ENCODE measurements around the gene GGTA1. TPM values are rescaled to one million over a fixed set of nuclear protein-coding genes. Genes with fewer than 3 reads are reported as not detected.

Gene GGTA1
- total RNA-seq, 2 donors from 2014 or later, result 1.9 to 2.4 TPM

- TF ChIP-seq POLR2A (IDR thresholded peaks at IDR 0.05) (no peak), CTCF (IDR thresholded peaks at IDR 0.05) (no peak), POLR2AphosphoS5 (IDR thresholded peaks at IDR 0.05) (no peak)
- Histone ChIP-seq H3K27ac (peak overlapping the region; percentile 7 to 56), H3K9me3 (no peaks in the 10 kb centered on the region), H3K27me3 (replicated peaks; ENCODE audit: insufficient read depth) (no peaks in the 10 kb centered on the region), H3K36me3 (no peaks in the 10 kb centered on the region), H3K4me1 (replicated peaks) (no peaks in the 10 kb centered on the region), H3K4me3 (no peak overlapping the region)
- intact Hi-C loops (cut with DNase I), result no loop called here
- 14% methylated on average over 8 of the region's 8 CpGs for WGBS
- DNase-seq (ENCODE audit: low spot score), result no peak
These were observed 20.6 kb downstream of the GGTA1 start for GRCh38 chr9:121478816-121479676.

DNA sequence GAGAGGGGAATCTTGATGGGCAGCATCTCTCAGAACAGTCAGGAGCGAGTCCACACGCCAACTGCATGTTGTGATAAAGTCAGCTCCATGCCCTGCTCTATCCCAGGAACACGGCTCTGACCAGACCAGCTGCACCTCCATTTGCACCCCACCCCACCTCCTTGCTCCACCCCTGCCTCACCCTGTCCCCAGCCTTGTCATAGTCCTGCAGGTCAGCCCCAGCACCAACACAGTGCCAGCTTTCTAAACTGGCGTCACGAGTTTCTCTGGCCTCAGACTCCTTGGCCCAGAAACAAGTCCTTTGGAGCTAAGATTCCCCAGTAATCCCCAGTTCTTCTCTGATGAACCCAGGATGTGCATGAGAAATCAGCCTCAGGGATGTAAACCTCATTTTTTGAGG lies 23.5 kb downstream of the GGTA1 start:
- Histone ChIP-seq H3K36me3 (no peaks in the 10 kb centered on the region), H3K27me3 (replicated peaks; ENCODE audit: insufficient read depth) (no peaks in the 10 kb centered on the region), H3K27ac (no peak overlapping the region), H3K4me1 (replicated peaks) (no peaks in the 10 kb centered on the region), H3K9me3 (no peaks in the 10 kb centered on the region), H3K4me3 (no peak overlapping the region)
- WGBS, result 66% methylated on average over 5 of the region's 5 CpGs
- intact Hi-C loops (cut with DNase I), result no loop called here
- no peak for DNase-seq (ENCODE audit: low spot score)
- TF ChIP-seq POLR2AphosphoS5 (IDR thresholded peaks at IDR 0.05) (no peak), CTCF (IDR thresholded peaks at IDR 0.05) (no peak), POLR2A (IDR thresholded peaks at IDR 0.05) (no peak)

GRCh38 chr9:121474231-121474947 lies 25.3 kb downstream of the GGTA1 start:
- Histone ChIP-seq H3K4me1 (replicated peaks) (no peaks in the 10 kb centered on the region), H3K27me3 (replicated peaks; ENCODE audit: insufficient read depth) (no peaks in the 10 kb centered on the region), H3K36me3 (no peaks in the 10 kb centered on the region), H3K4me3 (no peak overlapping the region), H3K9me3 (no peaks in the 10 kb centered on the region), H3K27ac (no peak overlapping the region)
- DNase-seq (ENCODE audit: low spot score), result no peak
- TF ChIP-seq POLR2AphosphoS5 (IDR thresholded peaks at IDR 0.05), result no peak
- TF ChIP-seq CTCF (IDR thresholded peaks at IDR 0.05), result no peak
- TF ChIP-seq POLR2A (IDR thresholded peaks at IDR 0.05), result no peak
- WGBS, result 76% methylated on average over 10 of the region's 10 CpGs
- intact Hi-C loops (cut with DNase I), result no loop called here

DNA sequence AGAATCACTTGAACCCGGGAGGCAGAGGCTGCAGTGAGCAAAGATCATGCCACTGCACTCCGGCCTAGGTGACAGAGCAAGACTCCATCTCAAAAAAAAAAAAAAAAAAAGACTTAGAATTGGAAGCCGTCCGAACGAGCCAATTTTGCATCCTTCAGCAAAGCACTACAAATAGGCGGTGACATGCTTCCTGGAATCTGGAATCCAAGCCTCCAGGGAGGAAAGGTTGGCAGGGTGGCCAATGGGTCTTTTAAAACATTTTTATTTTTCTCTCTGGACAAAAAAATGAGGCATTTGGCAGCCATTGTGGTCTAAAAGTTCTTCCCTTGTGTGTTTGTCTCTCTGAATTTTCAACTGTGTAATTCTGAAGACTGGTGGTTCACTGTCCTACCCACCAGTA lies 26.4 kb downstream of the GGTA1 start:
- WGBS, result 58% methylated on average over 6 of the region's 6 CpGs
- no peak for DNase-seq (ENCODE audit: low spot score)
- TF ChIP-seq POLR2AphosphoS5 (IDR thresholded peaks at IDR 0.05), result no peak
- TF ChIP-seq POLR2A (IDR thresholded peaks at IDR 0.05), result no peak
- TF ChIP-seq CTCF (IDR thresholded peaks at IDR 0.05), result no peak
- Histone ChIP-seq H3K27me3 (replicated peaks; ENCODE audit: insufficient read depth) (no peaks in the 10 kb centered on the region), H3K4me3 (no peak overlapping the region), H3K27ac (no peak overlapping the region), H3K9me3 (no peaks in the 10 kb centered on the region), H3K36me3 (no peaks in the 10 kb centered on the region), H3K4me1 (replicated peaks) (no peaks in the 10 kb centered on the region)
- intact Hi-C loops (cut with DNase I), result no loop called here

Data from prostate gland (tissue), 2 donors.